NT2/D1 (cell line): ENCODE measurements around the gene PSPN.

Experiments
- DNase-seq: peaks from one replicate; pipeline ENCODE4 v3.0.0-alpha.2; 2011; ENCODE audit warnings: low read depth, low spot score
- H3K27me3 ChIP-seq: 2 replicates; pipeline ENCODE4 v1.6.0; 2011; ENCODE audit warnings: mild to moderate bottlenecking; ENCODE audit not compliant: insufficient read length, insufficient read depth
- H3K36me3 ChIP-seq: 2 replicates; pipeline ENCODE4 v1.6.1; 2011; ENCODE audit warnings: mild to moderate bottlenecking, low read length, mixed read lengths; ENCODE audit not compliant: insufficient read depth, insufficient read length
- H3K4me1 ChIP-seq: 2 replicates; pipeline ENCODE4 v1.5.1; 2011; ENCODE audit not compliant: insufficient read depth, insufficient read length
- H3K4me3 ChIP-seq: 2 replicates; pipeline ENCODE4 v1.5.1; 2011; ENCODE audit warnings: low read depth; ENCODE audit not compliant: insufficient read length
- H3K9ac ChIP-seq: 2 replicates; pipeline ENCODE4 v1.6.0; 2011; ENCODE audit warnings: low read depth; ENCODE audit not compliant: insufficient read length
- H3K9me3 ChIP-seq: 2 replicates; pipeline ENCODE4 v1.5.1; 2011; ENCODE audit warnings: mild to moderate bottlenecking, low read length; ENCODE audit not compliant: insufficient read depth
- SUZ12 ChIP-seq: IDR thresholded peaks from 2 replicates; pipeline ENCODE4 v1.6.1; 2011; ENCODE audit not compliant: insufficient read length, insufficient read depth; ENCODE audit errors: extremely low read depth
- YY1 ChIP-seq: IDR thresholded peaks from 2 replicates; pipeline ENCODE4 v1.6.1; 2011; ENCODE audit not compliant: insufficient read length, insufficient read depth
- ZNF274 ChIP-seq: IDR thresholded peaks from 2 replicates; pipeline ENCODE4 v1.6.1; 2011; ENCODE audit warnings: mild to moderate bottlenecking, low read depth, low read length

PSPN gene

GRCh38 chr19:6374711-6375410 is 872 bp downstream of the PSPN start:
- peak overlapping the region; percentile 86 for H3K9ac ChIP-seq
- no peak overlapping the region for H3K4me3 ChIP-seq
- TF ChIP-seq YY1 (no peak), SUZ12 (no peak), ZNF274 (no peak)
- DNase-seq = no peak
- H3K36me3 ChIP-seq = peaks cover 45% of the 10 kb centered on the region
- H3K9me3 ChIP-seq = peaks cover under 1% of the 10 kb centered on the region; the same call in 1 of the 2 replicates
- H3K4me1 ChIP-seq = peaks cover 34% of the 10 kb centered on the region
- H3K27me3 ChIP-seq = no peaks in the 10 kb centered on the region

GRCh38 chr19:6374161-6374709 is 1.5 kb downstream of the PSPN start:
- Histone ChIP-seq H3K36me3 (peaks cover 42% of the 10 kb centered on the region), H3K4me1 (peaks cover 34% of the 10 kb centered on the region), H3K9me3 (no peaks in the 10 kb centered on the region), H3K9ac (peak overlapping the region; percentile 86), H3K27me3 (no peaks in the 10 kb centered on the region), H3K4me3 (peak overlapping the region; percentile 30)
- TF ChIP-seq YY1 (no peak), ZNF274 (no peak)
- DNase-seq = no peak

- Histone ChIP-seq H3K27me3 (no peaks in the 10 kb centered on the region), H3K9me3 (no peaks in the 10 kb centered on the region), H3K36me3 (peaks cover 41% of the 10 kb centered on the region), H3K4me1 (peaks cover 34% of the 10 kb centered on the region), H3K4me3 (peak overlapping the region; percentile 30), H3K9ac (peak overlapping the region; percentile 86)
- DNase-seq = no peak
- no peak for TF ChIP-seq YY1
- no peak for TF ChIP-seq ZNF274
- TF ChIP-seq SUZ12 = no peak
Observed at GRCh38 chr19:6373813-6374108, 2.0 kb downstream of the PSPN start.

GRCh38 chr19:6373096-6373812 is 2.5 kb downstream of the PSPN start:
- Histone ChIP-seq H3K4me3 (peak overlapping the region; percentile 91), H3K4me1 (peaks cover 31% of the 10 kb centered on the region), H3K27me3 (no peaks in the 10 kb centered on the region), H3K9me3 (no peaks in the 10 kb centered on the region), H3K9ac (peak overlapping the region; percentile 89), H3K36me3 (peaks cover 41% of the 10 kb centered on the region)
- no peak for TF ChIP-seq SUZ12
- no peak for TF ChIP-seq YY1
- TF ChIP-seq ZNF274 = no peak
- peak; percentile 96 for DNase-seq

- H3K9ac ChIP-seq = peak within 1 kb of the TSS; percentile 89
- peaks cover 29% of the 10 kb centered on the region for H3K4me1 ChIP-seq
- no peaks in the 10 kb centered on the region for H3K27me3 ChIP-seq
- H3K36me3 ChIP-seq = peaks cover 47% of the 10 kb centered on the region
- TF ChIP-seq SUZ12 (no peak), ZNF274 (no peak), YY1 (no peak)
- peak within 1 kb of the TSS; percentile 91 for H3K4me3 ChIP-seq
- no peaks in the 10 kb centered on the region for H3K9me3 ChIP-seq
- peak; percentile 99 for DNase-seq
Observed at GRCh38 chr19:6372594-6373095, 3.1 kb downstream of the PSPN start, which contains the start of gene ALKBH7. ALKBH7 (plus strand) TSS chr19:6372794; CDS start chr19:6372821, 27 bp downstream.

- TF ChIP-seq ZNF274 (no peak), SUZ12 (no peak), YY1 (no peak)
- peaks cover 56% of the 10 kb centered on the region for H3K36me3 ChIP-seq
Observed at GRCh38 chr19:6364353-6364752, 11.4 kb downstream of the PSPN start.

GRCh38 chr19:6362351-6362801 is 13.4 kb downstream of the PSPN start:
- Histone ChIP-seq H3K36me3 (peaks cover 39% of the 10 kb centered on the region), H3K9ac (peak overlapping the region; percentile 92), H3K27me3 (no peaks in the 10 kb centered on the region), H3K4me1 (peaks cover 7% of the 10 kb centered on the region), H3K9me3 (no peaks in the 10 kb centered on the region), H3K4me3 (peak overlapping the region; percentile 85)
- no peak for TF ChIP-seq SUZ12
- TF ChIP-seq ZNF274 = no peak
- no peak for TF ChIP-seq YY1
- no peak for DNase-seq

More at GRCh38 chr19:6364353-6364752, 11.4 kb downstream of the PSPN start:
- Histone ChIP-seq H3K4me3 (no peak overlapping the region), H3K4me1 (peaks cover 3% of the 10 kb centered on the region), H3K27me3 (no peaks in the 10 kb centered on the region), H3K9ac (no peak overlapping the region), H3K9me3 (no peaks in the 10 kb centered on the region)
- no peak for DNase-seq
